A549 (cell line): ENCODE measurements around the gene MSANTD1. TPM values are rescaled to one million over a fixed set of nuclear protein-coding genes. Genes with fewer than 3 reads are reported as not detected.

Experiments
- ATAC-seq, 2 experiments: fragments of 200-7000 bp in 1 of 2; fragments of >200 bp in 1 of 2; cut with Nextera tagmentation in 1 of 2; cut with Tn5 transposase in 1 of 2; 3 replicates each; pipeline versions ENCODE4 v1.8.0 to v1.9.1; 2018 to 2020; ENCODE audit warnings: mild to moderate bottlenecking in 1 of 2, moderate library complexity in 1 of 2
- CTCF ChIA-PET: fragments of 300-600 bp; sonication (Branson Sonifier 250); formaldehyde crosslinking; extraction: SDS; loops from one replicate; lab custom pipeline; 2021; ENCODE audit warnings: antibody characterized with exemption, inconsistent platforms; lab: Yijun Ruan, JAX
- POLR2A ChIA-PET: fragments of 350-600 bp; formaldehyde crosslinking; extraction: SDS; loops from one replicate; lab custom pipeline; 2021; ENCODE audit warnings: antibody characterized with exemption, inconsistent platforms; lab: Yijun Ruan, JAX
- DNase-seq, 2 experiments: peaks; one replicate each; pipeline versions ENCODE4 v3.0.0 to v3.0.0-alpha.2; 2011 to 2016; ENCODE audit warnings: low read depth in 1 of 2, low spot score in 1 of 2
- FAIRE-seq: peaks from 2 replicates; lab custom pipeline; 2011; peaks lifted over from hg19 to GRCh38; lab: Jason Lieb, UNC
- H3K27ac ChIP-seq, 2 experiments: fragments of >200 bp; sonication (Bioruptor Twin); formaldehyde crosslinking; 3 replicates each; pipeline ENCODE4 v1.5.1; 2016 to 2017
- H3K4me1 ChIP-seq: fragments of >200 bp; sonication (Bioruptor Twin); formaldehyde crosslinking; 3 replicates; pipeline ENCODE4 v1.6.1; 2016
- H3K4me2 ChIP-seq: fragments of >200 bp; sonication (Bioruptor Twin); formaldehyde crosslinking; 3 replicates; pipeline ENCODE4 v1.6.1; 2016
- H3K4me3 ChIP-seq: fragments of >200 bp; sonication (Bioruptor Twin); formaldehyde crosslinking; 3 replicates; pipeline ENCODE4 v1.5.1; 2016
- H3K9me3 ChIP-seq: fragments of >200 bp; sonication (Bioruptor Twin); formaldehyde crosslinking; 3 replicates; pipeline ENCODE4 v1.6.1; 2016
- CEBPB ChIP-seq, 2 experiments: fragments of >200 bp in 1 of 2; sonication (Bioruptor Twin) in 1 of 2; formaldehyde crosslinking in 1 of 2; IDR thresholded peaks; 2 replicates each; pipeline ENCODE4 v1.6.1; 2012 to 2016
- CHD4 ChIP-seq: fragments of 200-600 bp; sonication (generic); IDR thresholded peaks from 2 replicates; pipeline ENCODE4 v1.6.1; 2016; ENCODE audit warnings: antibody characterized with exemption, mild to moderate bottlenecking, borderline replicate concordance
- EHF ChIP-seq: fragments of 250-450 bp; sonication (Bioruptor Pico); IDR thresholded peaks from 2 replicates; pipeline ENCODE4 v1.5.0; 2020; ENCODE audit warnings: mild to moderate bottlenecking
- HDAC2 ChIP-seq: fragments of 200-600 bp; sonication (generic); IDR thresholded peaks from 2 replicates; pipeline ENCODE4 v1.6.1; 2016
- HOXB13 ChIP-seq: fragments of 250-450 bp; sonication (Bioruptor Pico); IDR thresholded peaks from 2 replicates; pipeline ENCODE4 v1.5.0; 2020; ENCODE audit warnings: low read depth, mild to moderate bottlenecking, moderate library complexity
- HOXB5 ChIP-seq: fragments of 250-450 bp; sonication (Bioruptor Pico); IDR thresholded peaks from 2 replicates; pipeline ENCODE4 v1.5.0; 2020; ENCODE audit warnings: mild to moderate bottlenecking, moderate library complexity
- JUN ChIP-seq, 2 experiments: fragments of >200 bp; sonication (Bioruptor Twin); formaldehyde crosslinking; IDR thresholded peaks; 2 replicates in 1 of 2; 3 replicates in 1 of 2; pipeline ENCODE4 v1.6.1; 2016 to 2017
- KDM1A ChIP-seq: fragments of 200-600 bp; sonication (generic); IDR thresholded peaks from 2 replicates; pipeline ENCODE4 v1.6.1; 2016; ENCODE audit warnings: low read depth, mild to moderate bottlenecking
- POLR2A ChIP-seq: IDR thresholded peaks from 2 replicates; pipeline ENCODE4 v1.6.1; 2012; ENCODE audit warnings: mild to moderate bottlenecking, low read length
- RAD21 ChIP-seq, 2 experiments: fragments of >200 bp in 1 of 2; sonication (Bioruptor Twin) in 1 of 2; formaldehyde crosslinking in 1 of 2; IDR thresholded peaks in 1 of 2; conservative IDR thresholded peaks in 1 of 2; 2 replicates in 1 of 2; 3 replicates in 1 of 2; pipeline ENCODE4 v1.6.1; 2012 to 2018; ENCODE audit warnings: inconsistent platforms in 1 of 2
- RFX5 ChIP-seq: fragments of 450-650 bp; IDR thresholded peaks from 2 replicates; pipeline ENCODE4 v1.7.1; 2014; ENCODE audit warnings: antibody characterized with exemption, mild to moderate bottlenecking, moderate library complexity
- ZNF302 ChIP-seq: fragments of 250-450 bp; sonication (Bioruptor Pico); IDR thresholded peaks from 2 replicates; pipeline ENCODE4 v1.9.0; 2021; ENCODE audit warnings: inconsistent platforms, mild to moderate bottlenecking, moderate library complexity
- WGBS: methylation state at CpG from one replicate; pipeline ENCODE4 v1.1.6; 2017; ENCODE audit errors: missing lambda C conversion rate; 5-methylcytosine and 5-hydroxymethylcytosine counted together
- polyA plus RNA-seq, 4 experiments: library from polyadenylated mRNA; depleted of rRNA in 3 of 4; stranded (reverse); fragments of >200 nt; fragmentation: RNase III in 1 of 4; extraction: RNeasy Plus Mini Kit Qiagen cat#74134 plus additional on column Dnase treatment in 1 of 4; gene quantifications; 2 replicates in 3 of 4; 3 replicates in 1 of 4; pipeline ENCODE4 v1.2.3, GENCODE V29; 2011 to 2017
- TF ChIP-seq, protein P1 (sequence below): fragments of >200 bp; sonication (Bioruptor Twin); formaldehyde crosslinking; IDR thresholded peaks from 3 replicates; pipeline ENCODE4 v1.5.1; 2016
- TF ChIP-seq, protein P2 (sequence below): IDR thresholded peaks from 2 replicates; pipeline ENCODE4 v1.6.1; 2012
- TF ChIP-seq, protein P3 (sequence below): fragments of >200 bp; sonication (Bioruptor Twin); formaldehyde crosslinking; IDR thresholded peaks from 2 replicates; pipeline ENCODE4 v1.6.1; 2016
- TF ChIP-seq, protein P4 (sequence below): IDR thresholded peaks from 2 replicates; pipeline ENCODE4 v1.6.1; 2012
- TF ChIP-seq, protein P5 (sequence below): fragments of >200 bp; sonication (Bioruptor Twin); formaldehyde crosslinking; IDR thresholded peaks from 3 replicates; pipeline ENCODE4 v1.6.1; 2016

The MSANTD1 gene
- polyA plus RNA-seq, 2 of the 4 experiments (the other 2 are of a cell fraction), result 0.08 to 0.12 TPM

DNA sequence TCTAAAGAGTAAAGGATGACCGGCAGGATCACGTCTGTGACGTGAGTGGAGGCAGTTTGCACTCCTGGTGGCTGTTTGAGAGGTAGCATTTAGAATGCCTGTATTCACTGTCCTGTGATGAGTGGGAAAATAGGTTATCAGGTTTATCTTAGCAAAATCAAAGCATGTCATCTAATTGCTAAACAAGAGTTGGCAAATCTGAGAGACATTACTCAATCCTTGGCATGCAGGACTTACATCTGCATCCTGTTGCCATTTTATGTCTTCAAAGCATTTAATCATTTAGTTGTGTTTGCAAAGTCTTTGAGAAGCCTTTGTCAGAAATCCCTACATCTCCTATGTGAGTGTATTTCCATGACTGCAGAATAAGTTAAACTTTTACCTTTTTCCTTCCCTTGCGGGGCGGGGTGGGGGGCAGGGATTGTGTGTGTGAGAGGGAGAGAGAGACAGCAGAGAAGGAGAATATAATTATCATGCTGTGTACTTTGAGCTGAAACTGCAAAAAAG, 41.4 kb upstream of the MSANTD1 start:
- no peak for ATAC-seq
- CTCF ChIA-PET, result no interaction called here
- TF ChIP-seq, protein P1, sequence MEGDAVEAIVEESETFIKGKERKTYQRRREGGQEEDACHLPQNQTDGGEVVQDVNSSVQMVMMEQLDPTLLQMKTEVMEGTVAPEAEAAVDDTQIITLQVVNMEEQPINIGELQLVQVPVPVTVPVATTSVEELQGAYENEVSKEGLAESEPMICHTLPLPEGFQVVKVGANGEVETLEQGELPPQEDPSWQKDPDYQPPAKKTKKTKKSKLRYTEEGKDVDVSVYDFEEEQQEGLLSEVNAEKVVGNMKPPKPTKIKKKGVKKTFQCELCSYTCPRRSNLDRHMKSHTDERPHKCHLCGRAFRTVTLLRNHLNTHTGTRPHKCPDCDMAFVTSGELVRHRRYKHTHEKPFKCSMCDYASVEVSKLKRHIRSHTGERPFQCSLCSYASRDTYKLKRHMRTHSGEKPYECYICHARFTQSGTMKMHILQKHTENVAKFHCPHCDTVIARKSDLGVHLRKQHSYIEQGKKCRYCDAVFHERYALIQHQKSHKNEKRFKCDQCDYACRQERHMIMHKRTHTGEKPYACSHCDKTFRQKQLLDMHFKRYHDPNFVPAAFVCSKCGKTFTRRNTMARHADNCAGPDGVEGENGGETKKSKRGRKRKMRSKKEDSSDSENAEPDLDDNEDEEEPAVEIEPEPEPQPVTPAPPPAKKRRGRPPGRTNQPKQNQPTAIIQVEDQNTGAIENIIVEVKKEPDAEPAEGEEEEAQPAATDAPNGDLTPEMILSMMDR, result no peak
- TF ChIP-seq CEBPB (IDR thresholded peaks at IDR 0.05), result no peak
- TF ChIP-seq, protein P2, sequence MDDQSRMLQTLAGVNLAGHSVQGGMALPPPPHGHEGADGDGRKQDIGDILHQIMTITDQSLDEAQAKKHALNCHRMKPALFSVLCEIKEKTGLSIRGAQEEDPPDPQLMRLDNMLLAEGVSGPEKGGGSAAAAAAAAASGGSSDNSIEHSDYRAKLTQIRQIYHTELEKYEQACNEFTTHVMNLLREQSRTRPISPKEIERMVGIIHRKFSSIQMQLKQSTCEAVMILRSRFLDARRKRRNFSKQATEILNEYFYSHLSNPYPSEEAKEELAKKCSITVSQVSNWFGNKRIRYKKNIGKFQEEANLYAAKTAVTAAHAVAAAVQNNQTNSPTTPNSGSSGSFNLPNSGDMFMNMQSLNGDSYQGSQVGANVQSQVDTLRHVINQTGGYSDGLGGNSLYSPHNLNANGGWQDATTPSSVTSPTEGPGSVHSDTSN, result no peak
- no peak for TF ChIP-seq EHF (CRISPR knock-in tag)
- no peak for TF ChIP-seq RAD21 (conservative IDR thresholded peaks at IDR 0.05 in 1 of 2, IDR thresholded peaks at IDR 0.05 in 1 of 2)
- TF ChIP-seq HDAC2, result no peak
- TF ChIP-seq ZNF302 (CRISPR knock-in tag), result no peak
- H3K4me2 ChIP-seq, result no peak overlapping the region
- no peaks in the 10 kb centered on the region for H3K4me1 ChIP-seq
- no peaks in the 10 kb centered on the region for H3K9me3 ChIP-seq
- WGBS, result 89% methylated on average over 5 of the region's 5 CpGs
- DNase-seq, result no peak
- POLR2A ChIA-PET, result no interaction called here
- H3K4me3 ChIP-seq, result no peak overlapping the region
- FAIRE-seq, result no peak
- H3K27ac ChIP-seq, result no peak overlapping the region

DNA sequence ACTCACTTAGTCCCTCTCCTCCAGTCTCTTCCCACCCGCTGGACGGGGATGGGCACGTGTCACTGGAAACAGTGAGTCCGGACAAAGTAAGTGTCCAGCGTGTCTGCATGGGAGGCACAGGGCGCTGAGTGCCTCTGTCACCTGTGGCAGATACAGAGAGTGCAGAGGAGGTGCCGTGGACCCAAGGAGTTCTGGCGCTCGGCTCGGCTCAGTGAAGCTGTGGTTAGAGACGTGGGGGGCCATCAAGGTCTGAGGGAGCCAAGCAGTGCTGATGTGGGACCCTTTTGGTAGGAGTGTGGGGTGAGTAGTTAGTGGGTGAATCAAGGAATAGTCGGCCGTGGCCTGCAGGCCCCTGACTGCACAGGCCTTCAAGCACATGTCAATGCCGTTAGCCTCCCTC, 40.1 kb upstream of the MSANTD1 start:
- Histone ChIP-seq H3K27ac (no peak overlapping the region), H3K9me3 (no peaks in the 10 kb centered on the region), H3K4me3 (no peak overlapping the region), H3K4me1 (no peaks in the 10 kb centered on the region), H3K4me2 (no peak overlapping the region)
- 98% methylated on average over 14 of the region's 14 CpGs for WGBS
- FAIRE-seq (no peak), ATAC-seq (no peak), DNase-seq (no peak)
- POLR2A ChIA-PET, result no interaction called here
- CTCF ChIA-PET, result interaction anchor here (1.0 to 2.0 kb wide), 2 partner anchors 10 to 15 kb away, joined by 3 to 4 read pairs; no protein-coding TSS in a partner anchor
- TF ChIP-seq JUN (IDR thresholded peaks at IDR 0.05) (no peak), HDAC2 (no peak), CHD4 (no peak), ZNF302 (CRISPR knock-in tag) (no peak), RFX5 (no peak)
- TF ChIP-seq, protein P3, sequence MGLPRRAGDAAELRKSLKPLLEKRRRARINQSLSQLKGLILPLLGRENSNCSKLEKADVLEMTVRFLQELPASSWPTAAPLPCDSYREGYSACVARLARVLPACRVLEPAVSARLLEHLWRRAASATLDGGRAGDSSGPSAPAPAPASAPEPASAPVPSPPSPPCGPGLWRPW, result no peak
- TF ChIP-seq, protein P4, sequence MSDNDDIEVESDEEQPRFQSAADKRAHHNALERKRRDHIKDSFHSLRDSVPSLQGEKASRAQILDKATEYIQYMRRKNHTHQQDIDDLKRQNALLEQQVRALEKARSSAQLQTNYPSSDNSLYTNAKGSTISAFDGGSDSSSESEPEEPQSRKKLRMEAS, result no peak

DNA sequence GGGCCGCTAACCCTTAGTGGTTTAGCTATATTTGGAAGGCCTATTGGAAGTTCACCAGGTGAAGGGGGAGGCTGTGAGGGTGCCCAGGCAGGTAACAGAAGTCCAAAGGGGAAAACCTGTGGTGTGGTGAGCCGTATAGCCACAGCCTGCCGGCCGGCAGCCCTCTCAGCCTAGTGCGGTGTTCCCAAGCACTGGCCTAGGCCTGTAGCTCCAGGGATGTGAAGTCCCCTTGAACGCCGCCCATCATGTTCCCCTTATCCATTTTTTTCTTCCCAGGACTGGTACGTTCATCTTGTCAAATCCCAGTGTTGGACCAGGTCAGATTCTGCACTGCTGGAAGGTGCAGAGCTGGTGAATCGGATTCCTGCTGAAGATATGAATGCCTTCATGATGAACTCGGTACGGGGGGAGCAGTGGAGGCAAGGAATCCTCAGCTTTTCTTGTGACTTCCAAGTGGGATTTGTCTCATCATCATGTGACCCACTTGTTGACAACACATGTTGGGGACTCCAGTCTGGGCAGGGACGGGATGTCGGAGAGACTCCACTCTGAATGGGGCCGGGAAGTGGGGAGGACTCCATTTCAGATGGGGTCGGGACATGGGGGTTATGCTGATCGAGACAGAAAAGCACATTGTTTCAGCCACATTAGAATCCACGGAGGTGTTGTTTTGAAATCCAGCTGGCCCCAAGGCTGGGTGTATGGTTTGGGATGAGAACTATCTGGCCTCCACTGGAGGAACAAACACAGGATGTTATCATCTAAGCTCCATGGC, 39.2 kb upstream of the MSANTD1 start:
- no peak for FAIRE-seq
- CTCF ChIA-PET, result interaction anchor here (1.0 to 2.0 kb wide), 2 partner anchors 10 to 16 kb away, joined by 3 to 4 read pairs; no protein-coding TSS in a partner anchor
- H3K9me3 ChIP-seq, result no peaks in the 10 kb centered on the region
- WGBS, result 96% methylated on average over 17 of the region's 17 CpGs
- TF ChIP-seq, protein P3, result no peak
- TF ChIP-seq POLR2A (no peak), HOXB5 (CRISPR knock-in tag) (no peak), KDM1A (no peak), HOXB13 (CRISPR knock-in tag) (no peak)
- TF ChIP-seq, protein P5, sequence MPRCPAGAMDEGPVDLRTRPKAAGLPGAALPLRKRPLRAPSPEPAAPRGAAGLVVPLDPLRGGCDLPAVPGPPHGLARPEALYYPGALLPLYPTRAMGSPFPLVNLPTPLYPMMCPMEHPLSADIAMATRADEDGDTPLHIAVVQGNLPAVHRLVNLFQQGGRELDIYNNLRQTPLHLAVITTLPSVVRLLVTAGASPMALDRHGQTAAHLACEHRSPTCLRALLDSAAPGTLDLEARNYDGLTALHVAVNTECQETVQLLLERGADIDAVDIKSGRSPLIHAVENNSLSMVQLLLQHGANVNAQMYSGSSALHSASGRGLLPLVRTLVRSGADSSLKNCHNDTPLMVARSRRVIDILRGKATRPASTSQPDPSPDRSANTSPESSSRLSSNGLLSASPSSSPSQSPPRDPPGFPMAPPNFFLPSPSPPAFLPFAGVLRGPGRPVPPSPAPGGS, result no peak
- TF ChIP-seq, protein P2, result no peak
- TF ChIP-seq, all 56 proteins: peak for 0
- Histone ChIP-seq H3K4me1 (no peaks in the 10 kb centered on the region), H3K27ac (no peak overlapping the region), H3K4me2 (no peak overlapping the region), H3K4me3 (no peak overlapping the region)
- DNase-seq, result no peak
- no peak for ATAC-seq
- POLR2A ChIA-PET, result no interaction called here
